HG03060 (cell line): ENCODE measurements around the gene FAM25C.
"Not testable (repeated sequence)": the region's sequence is repeated elsewhere in the genome, so short reads cannot be mapped to it uniquely, and the experiment has no call there.

Experiments used
- ATAC-seq: cut with Tn5 transposase; IDR thresholded peaks from one replicate; pipeline ENCODE4 v1.9.1; 2021; ENCODE audit warnings: low read depth, moderate number of reproducible peaks; ENCODE audit not compliant: unreplicated experiment

Gene FAM25C

DNA sequence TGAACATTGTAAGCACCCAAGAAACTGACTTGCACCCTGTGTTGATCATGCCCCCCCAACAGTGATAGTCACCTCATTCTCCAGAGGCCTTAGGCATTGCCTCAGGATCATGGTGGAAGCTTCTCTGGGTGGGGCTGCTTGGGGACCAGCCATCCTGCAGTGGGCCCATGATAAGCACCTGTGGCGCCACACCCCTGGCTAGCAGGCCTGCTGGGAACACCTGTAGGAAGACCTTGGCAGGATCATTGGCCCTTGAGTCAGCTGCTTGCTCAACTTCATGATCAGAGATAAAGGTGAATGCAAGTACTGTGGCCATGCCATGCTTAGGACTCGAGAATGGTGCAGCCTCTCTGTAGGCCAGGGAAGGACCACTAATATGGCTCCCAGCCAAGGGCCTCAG lies 38.9 kb downstream of the FAM25C start:
- ATAC-seq, result not testable (repeated sequence)

GRCh38 chr10:47959677-47960076 lies 39.9 kb downstream of the FAM25C start:
- not testable (repeated sequence) for ATAC-seq

- not testable (repeated sequence) for ATAC-seq
Measured at GRCh38 chr10:47957158-47957557, 42.4 kb downstream of the FAM25C start.

GRCh38 chr10:47947424-47947823 lies 52.2 kb downstream of the FAM25C start:
- not testable (repeated sequence) for ATAC-seq
